Mucosa of rectum (tissue), 2 donors: ENCODE data around the gene DNAH11.

Source experiments
- H3K27ac ChIP-seq, 2 donors: one replicate each; pipeline ENCODE4 v1.7.0; 2013; ENCODE audit warnings: inconsistent platforms in 2 of 2, low read depth in 2 of 2, low read length in 2 of 2
- H3K27me3 ChIP-seq, 2 donors: one replicate each; pipeline ENCODE4 v1.7.0; 2013; ENCODE audit warnings: low read length in 2 of 2; ENCODE audit not compliant: control insufficient read depth in 2 of 2, insufficient read depth in 2 of 2
- H3K36me3 ChIP-seq, 2 donors: one replicate each; pipeline ENCODE4 v1.7.0; 2013; ENCODE audit warnings: low read length in 2 of 2; ENCODE audit not compliant: control insufficient read depth in 2 of 2, insufficient read depth in 2 of 2
- H3K4me1 ChIP-seq, 2 donors: one replicate each; pipeline ENCODE4 v1.7.0; 2013; ENCODE audit warnings: low read length in 2 of 2, mild to moderate bottlenecking in 1 of 2; ENCODE audit not compliant: control insufficient read depth in 2 of 2, insufficient read depth in 2 of 2
- H3K4me3 ChIP-seq, 2 donors: one replicate each; pipeline ENCODE4 v1.7.0; 2013; ENCODE audit warnings: low read length in 2 of 2
- H3K9ac ChIP-seq, 2 donors: one replicate each; pipeline ENCODE4 v1.7.0; 2013; ENCODE audit warnings: low read length in 2 of 2, low read depth in 1 of 2, mild to moderate bottlenecking in 1 of 2
- H3K9me3 ChIP-seq, 2 donors: one replicate each; pipeline ENCODE4 v1.7.0; 2013; ENCODE audit warnings: low read length in 2 of 2; ENCODE audit not compliant: control insufficient read depth in 2 of 2
- donor health status: healthy.
- donor health status: Normal muscosa, but diverticular disease.

The DNAH11 gene

DNA sequence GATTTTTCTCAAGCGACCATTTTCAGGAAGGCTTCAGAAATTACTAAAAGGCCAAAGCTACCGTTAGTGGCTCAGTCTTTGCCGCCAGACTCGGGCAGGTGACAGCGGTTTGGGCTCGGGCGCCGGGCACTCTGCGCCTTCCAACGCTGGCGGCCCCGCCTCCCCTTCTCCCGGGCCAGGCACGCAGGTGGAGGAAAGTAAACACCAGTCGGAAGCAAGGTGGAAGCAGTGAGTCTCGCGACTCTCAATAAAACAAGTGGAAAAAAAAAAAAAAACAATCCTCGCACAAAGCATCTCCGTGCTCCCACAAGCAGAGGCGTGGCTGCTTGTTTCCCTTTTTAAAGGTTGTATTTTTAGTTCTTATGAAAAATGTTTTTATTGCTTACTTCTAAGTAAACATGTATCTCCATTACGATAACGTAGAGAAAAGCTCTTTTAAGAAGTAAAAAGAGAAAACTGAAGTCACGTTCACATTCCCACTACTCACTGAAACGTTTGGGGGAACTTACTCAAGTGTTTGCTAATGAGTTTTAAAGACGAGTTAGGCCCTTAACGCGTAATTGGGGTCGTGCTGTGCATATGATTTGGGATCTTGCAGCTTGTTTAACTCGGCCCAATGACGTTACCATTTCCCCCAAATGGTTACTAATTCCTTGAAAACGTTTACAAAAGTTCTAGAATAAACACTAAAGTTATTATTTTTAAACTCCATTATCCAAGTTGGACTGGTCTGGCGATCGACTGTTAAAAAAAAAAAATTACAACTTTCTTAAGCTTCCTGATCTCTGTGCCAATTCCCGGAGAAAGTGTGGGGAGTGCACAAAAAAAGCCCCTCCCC, 402.0 kb downstream of the DNAH11 start:
- Histone ChIP-seq H3K4me1 (peaks cover 10 to 36% of the 10 kb centered on the region in 2 donors), H3K9ac (peak overlapping the region; percentile 71 to 78), H3K27ac (peak overlapping the region; percentile 86 to 87), H3K27me3 (no peaks in the 10 kb centered on the region), H3K9me3 (no peaks in the 10 kb centered on the region), H3K4me3 (peak overlapping the region; percentile 62 to 92), H3K36me3 (no peaks in the 10 kb centered on the region)

DNA sequence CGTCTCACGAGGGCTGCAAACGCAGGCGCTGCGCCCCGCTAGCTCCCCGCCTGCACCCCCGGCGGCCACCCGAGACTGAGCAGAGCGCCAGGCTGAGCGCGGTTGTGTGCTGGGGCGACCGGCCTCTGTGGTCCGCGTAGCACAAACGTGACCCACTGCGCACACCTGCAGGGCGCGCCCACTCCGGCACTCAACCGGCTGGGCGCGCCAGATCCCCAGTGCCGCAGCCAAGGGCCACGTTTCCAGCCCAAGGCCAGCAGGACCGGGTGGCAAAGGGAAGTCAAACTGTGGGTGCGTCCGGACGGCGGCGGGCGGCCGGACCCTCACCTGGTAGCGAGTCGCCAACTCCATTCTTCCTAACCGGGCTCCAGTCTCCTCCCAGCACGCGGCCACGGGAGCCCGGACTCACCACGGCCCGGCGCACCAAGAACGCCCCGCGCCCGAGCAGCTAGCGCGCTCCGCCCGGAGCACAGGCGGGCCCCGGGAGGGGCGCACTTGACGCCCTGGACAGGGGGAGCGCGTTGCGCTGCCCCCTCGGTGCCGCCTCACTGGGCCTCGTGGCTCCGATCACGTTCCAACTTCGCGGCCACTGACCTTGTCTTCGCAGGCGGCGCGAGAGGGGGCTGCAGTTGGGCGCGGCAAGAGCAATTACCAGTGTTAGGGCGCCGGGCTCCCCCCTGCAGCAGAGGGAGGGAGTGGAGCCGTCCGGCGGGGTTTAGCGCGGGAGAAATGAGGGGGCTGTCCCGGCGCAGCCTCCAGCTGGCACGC, 402.8 kb downstream of the DNAH11 start, which contains the start of gene CDCA7L:
TSS of gene CDCA7L (minus strand) at position 446 of the 768 bp plus-strand sequence. CDS start at position 351, 95 bp downstream.
- peaks cover 10 to 36% of the 10 kb centered on the region in 2 donors for H3K4me1 ChIP-seq
- H3K9ac ChIP-seq, result peak within 1 kb of the TSS; percentile 71 to 78
- no peaks in the 10 kb centered on the region for H3K27me3 ChIP-seq
- peak within 1 kb of the TSS; percentile 62 to 92 for H3K4me3 ChIP-seq
- H3K36me3 ChIP-seq, result no peaks in the 10 kb centered on the region
- H3K9me3 ChIP-seq, result no peaks in the 10 kb centered on the region
- H3K27ac ChIP-seq, result peak within 1 kb of the TSS; percentile 86 to 87

DNA sequence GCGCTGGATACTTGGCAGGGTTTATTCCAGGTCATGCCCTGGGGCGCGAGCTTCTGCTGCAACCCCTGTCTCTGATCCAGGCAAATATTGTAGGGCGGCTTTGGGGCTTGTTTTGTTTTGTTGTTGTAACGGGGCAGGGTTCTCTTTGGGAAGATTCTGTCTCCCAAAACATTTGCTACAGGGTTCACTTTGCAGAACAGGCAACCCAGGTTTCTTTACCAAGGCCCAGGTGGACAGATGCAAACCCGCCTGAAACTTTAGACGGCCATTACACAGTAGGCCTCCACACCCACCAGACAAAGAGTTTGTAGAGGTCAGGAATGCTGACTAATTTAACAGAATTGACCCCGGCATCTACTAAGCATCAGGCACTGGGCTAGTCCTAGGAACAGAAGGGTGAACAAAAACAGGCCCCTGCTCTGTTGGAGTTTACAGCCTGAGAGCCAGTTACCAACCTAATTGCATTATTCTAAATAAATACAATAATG, 403.4 kb downstream of the DNAH11 start:
- Histone ChIP-seq H3K9ac (peak overlapping the region in 1 of 2 donors; percentile 71), H3K4me3 (peak overlapping the region; percentile 62 to 92), H3K27me3 (no peaks in the 10 kb centered on the region), H3K27ac (peak overlapping the region in 1 of 2 donors; percentile 86), H3K9me3 (no peaks in the 10 kb centered on the region), H3K36me3 (no peaks in the 10 kb centered on the region), H3K4me1 (peaks cover 10 to 36% of the 10 kb centered on the region in 2 donors)

DNA sequence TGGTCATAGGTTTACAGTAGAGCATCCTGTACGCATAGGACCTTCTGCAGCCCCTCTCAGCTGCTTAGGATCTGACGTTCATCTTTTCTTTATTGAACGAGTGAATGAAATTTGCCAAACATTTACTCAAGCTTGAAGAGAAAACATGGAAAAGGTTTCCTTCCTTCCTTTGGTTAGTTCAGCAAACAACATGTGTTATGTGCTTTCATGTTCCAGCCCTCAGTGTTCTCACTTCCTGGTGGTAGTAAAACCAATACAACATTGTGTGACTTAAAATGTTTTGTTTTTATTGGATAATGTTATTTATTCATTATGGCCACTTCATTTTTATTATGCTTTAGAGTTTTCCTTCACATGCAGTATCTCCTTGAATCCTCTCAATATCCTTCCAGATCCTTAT, 404.2 kb downstream of the DNAH11 start:
- Histone ChIP-seq H3K27me3 (no peaks in the 10 kb centered on the region), H3K9ac (no peak overlapping the region), H3K27ac (peak overlapping the region; percentile 36 to 44), H3K9me3 (no peaks in the 10 kb centered on the region), H3K4me3 (no peak overlapping the region), H3K4me1 (peaks cover 10 to 32% of the 10 kb centered on the region in 2 donors), H3K36me3 (no peaks in the 10 kb centered on the region)

DNA sequence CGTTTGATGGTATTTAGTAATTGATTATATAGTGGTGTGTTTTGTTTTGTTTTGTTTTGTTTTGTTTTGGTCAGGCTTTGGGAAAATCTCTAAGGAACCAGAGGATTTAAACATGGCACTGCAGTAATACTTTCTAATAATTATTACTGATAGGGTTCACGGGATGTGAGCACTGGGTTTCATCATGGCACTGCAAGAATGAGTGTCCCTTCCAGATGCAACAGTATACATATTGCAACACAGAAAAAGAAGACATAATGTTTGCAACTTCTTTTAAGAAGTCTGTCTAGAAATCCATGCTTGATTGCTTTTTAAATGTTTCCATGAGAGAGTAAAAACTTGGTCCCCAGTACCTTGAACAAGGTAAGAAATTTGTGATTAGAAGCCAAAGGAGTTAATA, 405.1 kb downstream of the DNAH11 start:
- no peak overlapping the region for H3K27ac ChIP-seq
- H3K9ac ChIP-seq, result no peak overlapping the region
- H3K4me3 ChIP-seq, result no peak overlapping the region
- no peaks in the 10 kb centered on the region for H3K36me3 ChIP-seq
- no peaks in the 10 kb centered on the region for H3K9me3 ChIP-seq
- H3K4me1 ChIP-seq, result peaks cover 7 to 26% of the 10 kb centered on the region in 2 donors
- H3K27me3 ChIP-seq, result no peaks in the 10 kb centered on the region

DNA sequence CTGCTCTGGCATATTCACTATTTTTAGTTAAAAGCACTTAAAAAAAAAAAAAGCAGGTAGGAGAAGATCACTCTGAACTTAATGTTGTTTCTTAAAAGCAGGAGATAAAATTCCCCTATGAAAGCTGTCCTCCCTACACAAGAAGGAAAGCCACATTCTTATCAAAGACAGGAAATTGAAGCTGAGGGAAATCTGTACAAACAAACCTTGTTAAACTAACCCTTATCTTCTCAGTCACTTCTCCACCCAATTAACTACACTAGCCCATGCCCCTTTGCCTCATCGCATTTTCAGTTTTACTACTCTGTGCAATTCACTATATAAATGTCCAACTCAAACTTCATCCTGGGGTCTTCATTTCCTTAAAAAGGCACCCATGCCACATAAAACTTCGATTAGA, 405.5 kb downstream of the DNAH11 start:
- Histone ChIP-seq H3K36me3 (no peaks in the 10 kb centered on the region), H3K9me3 (no peaks in the 10 kb centered on the region), H3K4me3 (no peak overlapping the region), H3K4me1 (peaks cover 6 to 22% of the 10 kb centered on the region in 2 donors), H3K9ac (no peak overlapping the region), H3K27me3 (no peaks in the 10 kb centered on the region), H3K27ac (no peak overlapping the region)

DNA sequence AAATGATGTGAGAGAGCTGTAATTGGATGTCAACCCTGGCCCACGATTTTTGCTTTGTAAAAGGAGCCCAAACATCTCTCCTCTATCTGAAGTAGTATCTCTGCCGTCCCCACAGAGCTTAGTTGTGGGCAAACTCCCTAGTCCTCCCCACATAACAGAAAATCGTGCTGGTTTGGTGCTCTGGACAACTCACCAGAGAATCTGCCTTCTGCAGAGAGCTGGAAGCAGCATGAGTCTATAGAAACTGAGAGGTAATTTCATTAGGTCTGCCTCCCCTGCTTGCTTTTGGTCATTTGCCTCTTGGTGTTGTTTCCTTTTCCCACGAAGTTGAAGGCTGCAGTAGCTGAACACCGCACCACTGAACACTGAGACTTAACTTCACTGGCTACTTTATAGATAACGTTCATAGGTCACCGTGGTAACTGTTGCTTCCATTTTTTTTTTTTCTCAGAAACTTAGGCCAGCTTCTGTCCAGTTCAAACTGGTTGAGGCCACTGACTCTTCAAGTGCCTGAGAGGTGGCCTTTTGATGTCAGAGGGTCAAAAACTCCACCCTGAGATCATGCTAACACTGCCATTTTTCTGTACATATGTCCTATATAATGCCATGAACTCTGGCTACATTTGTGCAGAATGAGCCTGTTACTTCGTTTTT, 406.2 kb downstream of the DNAH11 start:
- H3K4me3 ChIP-seq, result no peak overlapping the region
- H3K36me3 ChIP-seq, result no peaks in the 10 kb centered on the region
- H3K27ac ChIP-seq, result no peak overlapping the region
- H3K4me1 ChIP-seq, result peaks cover 6 to 20% of the 10 kb centered on the region in 2 donors
- H3K9ac ChIP-seq, result no peak overlapping the region
- H3K9me3 ChIP-seq, result no peaks in the 10 kb centered on the region
- no peaks in the 10 kb centered on the region for H3K27me3 ChIP-seq
